Measurements from ENCODE around the gene ARHGEF4.

The ARHGEF4 gene

GRCh38 chr2:130818809-130819208 is 17.9 kb upstream of the ARHGEF4 start:
- no peak for DNase-seq (ENCODE audit: low read depth)

- no peak for DNase-seq (ENCODE audit: low read depth)
Observed at GRCh38 chr2:130819226-130819607, 17.5 kb upstream of the ARHGEF4 start.

DNA sequence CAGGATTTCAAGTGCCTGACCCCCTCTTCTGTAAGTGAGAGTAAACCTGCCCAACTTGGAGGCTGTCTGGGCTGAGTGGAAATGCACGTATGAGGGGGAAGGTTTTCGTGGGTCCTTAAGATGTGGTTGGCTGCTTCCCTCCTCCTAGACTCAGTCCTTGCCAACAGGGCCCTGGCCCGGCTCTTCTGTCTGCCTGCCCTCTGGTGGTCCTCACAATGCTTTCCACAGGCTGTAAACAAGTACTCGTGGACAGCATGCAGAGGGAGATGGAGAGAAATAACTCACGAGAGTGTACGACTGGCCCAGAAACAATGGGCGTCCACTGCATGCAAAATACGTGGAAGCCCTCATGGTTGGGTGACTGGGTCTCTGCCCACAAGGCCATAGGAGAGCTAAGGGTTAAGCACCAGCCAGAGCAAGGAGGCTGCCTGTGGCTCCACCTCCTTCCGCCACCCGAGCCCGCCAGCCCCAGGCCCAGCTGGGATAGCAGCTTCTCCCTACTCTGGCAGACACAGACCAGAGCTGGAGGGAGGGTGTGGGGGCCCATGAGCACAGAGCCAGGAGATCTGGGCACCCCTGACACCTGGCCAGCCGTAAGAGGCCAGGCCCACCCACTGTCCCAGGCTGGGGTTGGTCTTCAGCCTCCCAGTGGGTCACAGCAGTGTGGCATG is 17.0 kb upstream of the ARHGEF4 start:
- DNase-seq (ENCODE audit: low read depth) = no peak

DNA sequence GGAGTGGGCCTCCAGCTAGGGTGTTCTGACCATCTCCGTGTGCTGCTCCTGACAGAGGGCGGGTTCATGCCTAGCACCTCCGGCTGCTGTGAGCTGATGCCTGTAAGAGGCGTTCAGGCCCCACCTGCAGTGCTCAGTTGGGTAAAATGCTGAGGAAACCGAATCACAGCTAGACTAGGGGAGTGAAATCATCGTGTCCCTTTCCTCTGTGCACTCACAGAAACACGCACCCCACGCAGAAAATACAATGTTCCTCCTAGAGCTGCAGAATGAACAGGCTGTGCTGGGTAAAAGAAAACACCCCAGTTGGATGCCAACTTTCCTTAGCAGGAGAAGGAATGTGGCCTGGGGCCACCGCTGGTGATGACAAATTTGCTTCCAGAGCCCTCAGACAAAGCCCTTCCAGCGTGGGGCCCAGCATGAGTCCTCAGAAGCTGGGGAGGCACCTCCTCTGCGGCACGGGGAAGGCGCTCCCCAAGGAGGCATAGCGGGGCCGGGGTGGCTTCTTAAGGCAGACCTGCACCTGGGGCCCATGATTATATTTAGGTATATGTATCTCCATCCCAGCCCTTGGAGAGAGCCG is 16.3 kb upstream of the ARHGEF4 start:
- DNase-seq (ENCODE audit: low read depth) = no peak

- DNase-seq (ENCODE audit: low read depth) = no peak
Observed at GRCh38 chr2:130821867-130822266, 14.8 kb upstream of the ARHGEF4 start.

- no peak for DNase-seq (ENCODE audit: low read depth)
Observed at GRCh38 chr2:130822766-130823165, 13.9 kb upstream of the ARHGEF4 start.

DNA sequence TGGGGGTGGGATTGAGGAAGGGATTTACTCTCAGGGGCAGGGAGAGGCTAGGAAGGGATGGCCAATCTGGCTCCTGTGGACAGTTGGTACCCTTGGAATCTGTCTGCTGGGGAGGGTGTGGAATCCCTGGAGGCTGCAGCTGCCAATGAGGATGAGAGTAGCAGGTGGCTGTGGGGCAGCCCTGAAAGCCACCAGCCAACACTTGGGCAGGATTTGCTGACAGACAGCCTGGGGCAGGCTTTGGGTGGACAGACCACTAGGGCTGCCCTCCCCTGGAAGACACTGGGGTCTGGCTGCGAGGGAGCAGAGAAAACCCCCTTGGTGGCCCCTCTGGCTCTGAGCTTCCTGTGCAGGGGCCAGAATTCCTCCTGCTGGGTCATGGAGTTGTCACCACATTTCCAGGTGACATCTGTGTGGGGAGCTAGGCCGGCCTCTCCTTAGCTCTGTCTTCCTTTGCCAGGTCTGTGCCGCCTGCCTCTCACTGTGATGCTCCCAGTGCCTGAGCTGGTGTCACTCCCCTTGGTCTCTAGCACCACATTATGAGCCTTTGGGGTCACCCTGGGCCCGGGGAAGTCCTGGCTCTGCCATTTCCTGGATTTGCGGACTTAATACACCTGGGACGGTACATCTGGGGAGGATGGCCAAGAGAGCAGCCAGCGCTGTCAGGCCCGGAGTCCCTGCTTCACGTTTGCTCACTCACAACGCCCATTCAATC is 13.4 kb upstream of the ARHGEF4 start:
- no peak for DNase-seq (ENCODE audit: low read depth)

GRCh38 chr2:130823886-130824491 is 12.7 kb upstream of the ARHGEF4 start:
- DNase-seq (ENCODE audit: low read depth) = no peak

DNA sequence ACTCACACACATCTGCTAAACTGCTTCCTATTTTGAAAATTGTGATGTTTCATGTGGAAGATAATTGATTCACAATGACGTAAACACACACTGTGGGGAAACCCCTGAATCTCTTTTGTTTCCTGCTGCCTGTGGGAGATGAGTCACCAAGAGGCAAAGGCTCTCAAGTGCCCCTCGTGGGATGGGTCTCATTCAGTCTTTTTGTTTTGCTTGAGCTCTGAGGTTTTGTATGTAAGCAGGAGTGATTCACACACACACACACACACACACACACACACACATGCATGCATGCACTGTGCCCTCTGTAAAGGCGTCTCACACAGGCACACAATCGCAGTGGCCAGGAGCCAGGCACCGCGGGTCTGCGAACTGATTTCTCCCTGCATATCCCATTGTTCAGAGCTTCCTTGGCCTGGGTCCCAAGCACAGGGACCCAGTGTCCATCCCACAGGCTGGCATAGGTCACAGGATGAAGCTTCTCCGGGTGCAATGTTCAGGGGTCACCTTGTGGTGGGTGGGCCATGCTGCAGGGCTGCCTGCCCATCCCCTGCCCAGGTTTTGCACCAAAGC is 12.1 kb upstream of the ARHGEF4 start:
- peak; percentile 38 for DNase-seq (ENCODE audit: low read depth)

GRCh38 chr2:130825231-130825965 is 11.3 kb upstream of the ARHGEF4 start:
- DNase-seq (ENCODE audit: low read depth) = no peak

GRCh38 chr2:130825966-130826253 is 10.8 kb upstream of the ARHGEF4 start:
- DNase-seq (ENCODE audit: low read depth) = no peak

GRCh38 chr2:130826419-130826818 is 10.3 kb upstream of the ARHGEF4 start:
- DNase-seq (ENCODE audit: low read depth) = no peak

- DNase-seq (ENCODE audit: low read depth) = no peak
Observed at GRCh38 chr2:130826821-130827501, 9.8 kb upstream of the ARHGEF4 start.

DNA sequence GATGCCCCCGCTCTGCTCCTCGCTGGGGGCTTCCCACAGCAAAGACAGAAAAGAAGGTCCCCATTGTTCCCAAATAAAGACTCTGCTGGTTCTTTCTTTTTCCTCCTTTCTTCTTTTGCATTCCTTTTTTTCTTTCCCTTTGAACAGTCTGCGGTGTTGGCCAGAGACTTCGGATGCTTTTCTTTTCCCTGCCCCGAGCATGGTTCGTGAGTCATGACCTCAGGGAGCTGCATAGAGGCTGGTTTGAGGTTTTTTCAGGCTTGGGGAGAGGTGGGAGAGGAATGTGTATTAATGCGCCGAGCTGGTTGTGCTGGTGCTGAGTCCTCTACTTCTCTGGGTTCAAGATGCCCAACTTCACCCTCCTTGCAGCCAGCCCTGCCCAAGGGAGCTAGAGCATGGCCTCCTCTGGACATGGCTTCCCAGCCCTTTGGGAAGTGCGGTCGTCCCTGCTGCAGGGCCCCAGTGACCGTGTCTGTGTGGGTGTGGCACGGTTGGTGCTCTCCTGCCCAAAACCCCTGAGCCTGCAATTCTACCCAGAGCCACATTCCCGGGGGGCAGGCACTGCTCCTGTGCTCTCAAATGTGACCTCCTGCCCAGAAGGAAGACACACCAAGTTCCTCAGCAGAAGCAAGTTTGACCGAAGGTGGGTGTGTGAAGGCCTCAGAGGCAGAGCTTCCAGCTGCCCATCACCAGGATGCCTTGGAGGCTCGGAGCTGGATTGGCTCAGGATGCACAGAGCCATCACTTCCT is 9.0 kb upstream of the ARHGEF4 start:
- DNase-seq (ENCODE audit: low read depth) = no peak

DNA sequence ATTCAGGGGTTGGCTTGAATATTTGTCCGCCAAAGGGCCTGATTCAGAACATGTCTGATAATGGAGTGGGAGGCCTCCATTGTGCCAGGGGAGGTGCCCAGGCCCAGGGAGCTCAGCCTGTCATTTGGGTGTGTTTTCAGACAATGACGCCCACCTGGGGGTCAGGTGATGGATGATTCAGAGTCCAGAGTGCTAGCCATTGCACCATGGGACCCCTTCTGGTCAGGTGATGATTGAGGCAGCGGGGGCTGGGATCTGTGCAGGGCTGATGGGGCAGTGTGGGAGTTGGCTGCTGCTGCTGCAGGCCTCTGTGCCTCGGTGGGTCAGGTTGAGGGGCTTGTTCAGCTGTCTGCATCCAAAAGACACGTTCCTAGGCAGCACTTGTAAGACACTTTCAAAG is 8.3 kb upstream of the ARHGEF4 start:
- no peak for DNase-seq (ENCODE audit: low read depth)

DNA sequence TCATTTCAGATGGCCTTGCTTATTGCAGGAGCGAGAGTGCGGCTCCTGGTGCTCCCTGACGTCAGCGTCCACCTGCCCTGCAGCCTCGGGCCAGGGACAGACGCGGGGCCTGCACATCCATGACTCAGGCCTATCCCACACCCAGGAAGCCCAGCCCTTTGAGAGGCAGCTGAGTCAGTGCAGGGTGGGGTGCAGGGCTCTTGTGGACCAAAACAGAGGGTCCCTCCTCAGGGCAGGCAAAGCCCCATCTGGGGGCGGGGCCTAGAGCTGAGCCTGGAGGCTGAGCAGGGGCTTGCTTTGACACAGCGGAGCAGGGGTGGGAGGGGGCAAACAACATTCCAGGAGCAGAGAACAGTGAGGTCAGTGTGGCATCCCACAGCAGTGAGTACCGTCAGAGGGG is 7.7 kb upstream of the ARHGEF4 start:
- no peak for DNase-seq (ENCODE audit: low read depth)

DNA sequence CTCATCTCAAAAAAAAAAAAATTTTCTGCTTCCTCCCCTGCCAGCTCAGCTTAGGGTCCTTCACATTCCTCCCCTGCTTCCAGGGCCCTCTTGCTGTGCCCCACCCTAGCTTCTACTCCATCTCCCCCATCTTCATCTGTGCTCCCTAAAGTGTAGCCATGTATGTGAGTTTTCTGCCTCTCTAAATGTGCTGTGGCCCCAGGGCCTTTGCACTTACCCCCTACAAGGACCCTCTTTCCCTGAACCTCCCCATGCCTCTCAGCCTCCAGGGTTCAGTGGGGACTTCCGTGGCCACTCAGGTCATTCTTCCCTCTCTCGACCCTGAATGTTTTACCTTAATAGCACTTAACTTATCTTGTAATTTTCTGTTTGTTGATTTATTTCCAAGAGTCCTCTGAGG is 6.2 kb upstream of the ARHGEF4 start:
- no peak for DNase-seq (ENCODE audit: low read depth)

DNA sequence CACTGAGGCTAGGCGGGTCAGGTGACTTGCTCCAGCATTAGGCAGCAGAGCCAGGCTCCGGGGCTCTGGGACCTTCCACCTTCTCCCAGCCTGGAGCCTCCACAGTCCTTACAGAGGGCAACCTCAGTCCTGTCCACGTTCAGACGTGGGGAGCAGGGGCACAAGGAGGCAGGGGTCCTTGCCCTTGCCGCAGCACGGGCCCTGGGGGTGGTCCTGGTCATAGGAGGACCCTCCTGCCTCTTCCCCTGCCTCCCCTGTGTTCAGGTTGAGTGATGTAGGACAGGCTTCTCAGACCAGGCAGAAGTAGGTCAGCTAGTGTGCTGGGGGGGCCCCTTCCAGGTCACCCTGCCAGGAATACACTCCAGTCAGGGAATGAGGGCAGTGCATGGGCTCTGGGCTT is 5.4 kb upstream of the ARHGEF4 start:
- no peak for DNase-seq (ENCODE audit: low read depth)

DNA sequence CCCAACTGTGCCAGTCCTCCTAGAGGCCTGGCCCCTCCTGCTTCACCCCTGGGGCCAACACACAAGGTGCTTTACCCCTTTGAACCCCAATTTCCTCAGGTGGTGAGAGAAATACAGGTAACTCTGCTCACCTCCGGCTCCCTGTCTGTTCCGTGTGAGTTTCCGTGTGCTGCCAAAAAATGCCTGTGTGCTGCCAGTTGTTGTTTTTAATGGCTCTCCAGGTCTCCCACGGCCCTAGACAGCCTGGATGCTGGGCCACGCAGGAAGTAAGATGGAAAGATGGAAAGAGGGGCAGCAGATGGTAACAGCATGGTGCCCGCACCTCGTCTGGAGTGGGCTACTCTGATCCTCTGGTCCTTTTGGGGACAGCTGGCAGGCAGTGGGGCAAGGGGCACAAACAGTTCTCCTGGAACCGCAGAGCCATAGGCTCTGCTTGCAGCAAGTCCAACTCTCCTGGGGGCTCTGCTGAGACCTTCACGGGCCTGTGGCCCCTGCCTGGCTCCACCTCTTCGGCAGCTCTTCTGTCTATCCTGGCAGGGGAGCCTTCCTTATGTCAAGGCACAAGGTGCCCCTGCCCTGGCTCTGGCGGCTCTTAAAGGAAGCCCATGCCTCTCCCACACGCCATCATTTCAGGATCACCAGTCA is 4.3 kb upstream of the ARHGEF4 start:
- DNase-seq (ENCODE audit: low read depth) = no peak

- no peak for DNase-seq (ENCODE audit: low read depth)
Observed at GRCh38 chr2:130834091-130834930, 2.4 kb upstream of the ARHGEF4 start.
